ENCODE measurements around the gene NEK6.

The NEK6 gene

GRCh38 chr9:124388275-124389048 is 130.7 kb downstream of the NEK6 start:
- Histone ChIP-seq H3K9me3 (ENCODE audit: insufficient read depth, low read length) (no peaks in the 10 kb centered on the region), H3K79me2 (ENCODE audit: low read length) (peaks cover 88% of the 10 kb centered on the region), H3K4me1 (ENCODE audit: low read length) (peaks cover 10% of the 10 kb centered on the region), H3K27ac (ENCODE audit: low read length) (no peak overlapping the region), H2AFZ (ENCODE audit: low read depth, low read length) (no peak overlapping the region), H3K9ac (ENCODE audit: low read length) (no peak overlapping the region), H4K20me1 (ENCODE audit: insufficient read depth, low read length) (peaks cover 48% of the 10 kb centered on the region), H3K36me3 (replicated peaks; ENCODE audit: low read depth, low read length) (peaks cover 19% of the 10 kb centered on the region), H3K27me3 (ENCODE audit: low read depth, low read length) (no peaks in the 10 kb centered on the region), H3K4me3 (ENCODE audit: low read length) (no peak overlapping the region), H3K4me2 (ENCODE audit: low read length) (no peak overlapping the region)
- no peak for TF ChIP-seq EZH2phosphoT487 (IDR thresholded peaks at IDR 0.05; ENCODE audit: low read depth)
- no peak for TF ChIP-seq CTCF (IDR thresholded peaks at IDR 0.05; ENCODE audit: low read depth, low read length)

- peaks cover 11% of the 10 kb centered on the region for H3K4me1 ChIP-seq (ENCODE audit: low read length)
Observed at GRCh38 chr9:124389146-124389939, 131.6 kb downstream of the NEK6 start.

GRCh38 chr9:124390794-124391658 is 133.3 kb downstream of the NEK6 start:
- Histone ChIP-seq H3K27ac (ENCODE audit: low read length) (no peak overlapping the region), H3K4me3 (ENCODE audit: low read length) (no peak overlapping the region), H3K9ac (ENCODE audit: low read length) (no peak overlapping the region), H3K27me3 (ENCODE audit: low read depth, low read length) (no peaks in the 10 kb centered on the region), H3K36me3 (replicated peaks; ENCODE audit: low read depth, low read length) (peaks cover 25% of the 10 kb centered on the region), H4K20me1 (ENCODE audit: insufficient read depth, low read length) (peaks cover 43% of the 10 kb centered on the region), H3K4me1 (ENCODE audit: low read length) (peaks cover 16% of the 10 kb centered on the region), H3K4me2 (ENCODE audit: low read length) (no peak overlapping the region), H2AFZ (ENCODE audit: low read depth, low read length) (no peak overlapping the region), H3K79me2 (ENCODE audit: low read length) (peaks cover 94% of the 10 kb centered on the region), H3K9me3 (ENCODE audit: insufficient read depth, low read length) (no peaks in the 10 kb centered on the region)
- TF ChIP-seq EZH2phosphoT487 (IDR thresholded peaks at IDR 0.05; ENCODE audit: low read depth): no peak
- TF ChIP-seq CTCF (IDR thresholded peaks at IDR 0.05; ENCODE audit: low read depth, low read length): no peak

More at GRCh38 chr9:124389146-124389939, 131.6 kb downstream of the NEK6 start:
- Histone ChIP-seq H3K4me2 (ENCODE audit: low read length) (no peak overlapping the region), H3K9me3 (ENCODE audit: insufficient read depth, low read length) (no peaks in the 10 kb centered on the region), H3K27ac (ENCODE audit: low read length) (no peak overlapping the region), H4K20me1 (ENCODE audit: insufficient read depth, low read length) (peaks cover 43% of the 10 kb centered on the region), H3K36me3 (replicated peaks; ENCODE audit: low read depth, low read length) (peaks cover 17% of the 10 kb centered on the region), H3K4me3 (ENCODE audit: low read length) (no peak overlapping the region), H3K79me2 (ENCODE audit: low read length) (peaks cover 97% of the 10 kb centered on the region), H2AFZ (ENCODE audit: low read depth, low read length) (no peak overlapping the region), H3K27me3 (ENCODE audit: low read depth, low read length) (no peaks in the 10 kb centered on the region), H3K9ac (ENCODE audit: low read length) (no peak overlapping the region)
- no peak for TF ChIP-seq CTCF (IDR thresholded peaks at IDR 0.05; ENCODE audit: low read depth, low read length)
- TF ChIP-seq EZH2phosphoT487 (IDR thresholded peaks at IDR 0.05; ENCODE audit: low read depth): no peak
